H1 (cell line): ENCODE results near the gene GUCA1A. TPM values are rescaled to one million over a fixed set of nuclear protein-coding genes. Genes with fewer than 3 reads are reported as not detected.

Experiments
- BCL11A ChIP-seq, 2 experiments: IDR thresholded peaks; one replicate each; pipeline ENCODE4 v1.6.1; 2011; ENCODE audit warnings: low read depth in 2 of 2, low read length in 2 of 2, mild to moderate bottlenecking in 2 of 2
- CHD2 ChIP-seq: IDR thresholded peaks from 2 replicates; pipeline ENCODE4 v1.6.1; 2012; ENCODE audit warnings: low read length, improper control_type of control experiment
- FOSL1 ChIP-seq: IDR thresholded peaks from 2 replicates; pipeline ENCODE4 v1.6.1; 2011; ENCODE audit warnings: mild to moderate bottlenecking, low read depth, low read length, moderate library complexity; ENCODE audit not compliant: insufficient read depth
- NRF1 ChIP-seq: IDR thresholded peaks from 2 replicates; pipeline ENCODE4 v1.6.1; 2011; ENCODE audit warnings: mild to moderate bottlenecking, low read depth, low read length, improper control_type of control experiment
- POU5F1 ChIP-seq: IDR thresholded peaks from 2 replicates; pipeline ENCODE4 v1.6.1; 2011; ENCODE audit warnings: low read depth, mild to moderate bottlenecking, low read length, moderate library complexity
- SAP30 ChIP-seq: fragments of 300-600 bp; sonication (generic); IDR thresholded peaks from 2 replicates; pipeline ENCODE4 v1.7.1; 2012; ENCODE audit warnings: low read length, moderate library complexity, mild to moderate bottlenecking, inconsistent platforms; ENCODE audit not compliant: insufficient read depth, insufficient replicate concordance
- SIN3A ChIP-seq, 2 experiments: IDR thresholded peaks in 1 of 2; conservative IDR thresholded peaks in 1 of 2; 2 replicates each; pipeline ENCODE4 v1.6.1; 2011 to 2012; ENCODE audit warnings: low read length in 2 of 2, improper control_type of control experiment in 1 of 2, low read depth in 1 of 2, mild to moderate bottlenecking in 1 of 2
- SP1 ChIP-seq: IDR thresholded peaks from 2 replicates; pipeline ENCODE4 v1.6.1; 2011; ENCODE audit warnings: low read depth, low read length
- SP4 ChIP-seq: IDR thresholded peaks from 2 replicates; pipeline ENCODE4 v1.6.1; 2012; ENCODE audit warnings: low read length, inconsistent platforms
- polyA plus RNA-seq, 7 experiments: library from polyadenylated mRNA; depleted of rRNA in 3 of 7; stranded (reverse) in 5 of 7; unstranded in 2 of 7; fragments of >200 nt in 5 of 7; fragments of 200-250 nt in 2 of 7; gene quantifications; 1 replicate in 5 of 7; 2 replicates in 1 of 7; 4 replicates in 1 of 7; pipeline versions ENCODE4 v1.2.1 to v1.2.3, GENCODE V29; 2011 to 2013; ENCODE audit warnings: missing spikeins in 2 of 7, mixed read lengths in 2 of 7
- total RNA-seq: library from RNA; stranded (reverse); fragmentation: NEBNext Ultra II Directional; extraction: Animal tissue kit (Norgen Biotek cat#: 25700); gene quantifications from 2 replicates; pipeline ENCODE4 v1.2.1, GENCODE V29; 2021

GUCA1A gene
- total and polyA plus RNA-seq, 2 of the 8 experiments (the other 6 are each of a cell fraction or from before 2014, with no cell fraction given): 4.6 to 24.6 TPM

GRCh38 chr6:42228305-42228704 is 55.1 kb downstream of the GUCA1A start (continued):
- TF ChIP-seq CHD2 (no peak), SP1 (no peak), FOSL1 (no peak), SP4 (no peak), NRF1 (no peak), POU5F1 (no peak), BCL11A (IDR thresholded peaks at IDR 0.05; ENCODE audit: low read depth in 2 of 2, low read length in 2 of 2) (no peak), SAP30 (no peak), SIN3A (conservative IDR thresholded peaks at IDR 0.05 in 1 of 2, IDR thresholded peaks at IDR 0.05 in 1 of 2; ENCODE audit: low read depth in 1 of 2, low read length in 2 of 2) (no peak)
- TF ChIP-seq, all 59 proteins: peak for 0

Other genes with a start within 250 kb of the GUCA1A start
- gene CCND3, start 231.6 kb upstream of the GUCA1A start, total RNA-seq: 28.4 and 32.9 TPM in 2 replicates
- gene CCND3, start 231.6 kb upstream of the GUCA1A start, polyA plus RNA-seq (2011; rRNA removed): 30.6 and 42.3 TPM in 2 replicates
- 32.7 and 34.0 TPM in 2 replicates for gene TAF8, start 122.8 kb upstream of the GUCA1A start, total RNA-seq
- gene TAF8, start 122.8 kb upstream of the GUCA1A start, polyA plus RNA-seq (2011; rRNA removed): 32.2 and 36.6 TPM in 2 replicates
- gene C6orf132, start 30.7 kb upstream of the GUCA1A start, total RNA-seq: 62.2 and 64.0 TPM in 2 replicates
- 31.5 and 33.8 TPM in 2 replicates for gene C6orf132, start 30.7 kb upstream of the GUCA1A start, polyA plus RNA-seq (2011; rRNA removed)
- 0.98 and 1.4 TPM in 2 replicates for gene GUCA1B, start 21.6 kb downstream of the GUCA1A start, total RNA-seq
- 0.53 and 1.4 TPM in 2 replicates for gene GUCA1B, start 21.6 kb downstream of the GUCA1A start, polyA plus RNA-seq (2011; rRNA removed)
- gene MRPS10, start 44.5 kb downstream of the GUCA1A start, total RNA-seq: 32.0 and 33.6 TPM in 2 replicates
- gene MRPS10, start 44.5 kb downstream of the GUCA1A start, polyA plus RNA-seq (2011; rRNA removed): 13.2 and 20.5 TPM in 2 replicates